Neural cell (in vitro differentiated cells): ENCODE data around the gene DLD. TPM values are rescaled to one million over a fixed set of nuclear protein-coding genes. Genes with fewer than 3 reads are reported as not detected.

Source experiments
- H2AFZ ChIP-seq: fragments of 200-600, 300-800 bp; sonication (generic), shearing (Covaris generic); 2 replicates; pipeline ENCODE4 v1.6.0; 2014; ENCODE audit warnings: low read depth, mild to moderate bottlenecking, antibody characterized with exemption, low read length, moderate library complexity
- H3F3A ChIP-seq: fragments of 200-600 bp; shearing (Covaris generic); 2 replicates; pipeline ENCODE4 v1.6.1; 2016; ENCODE audit warnings: mild to moderate bottlenecking, moderate library complexity, mixed read lengths, antibody characterized with exemption, low read length; ENCODE audit not compliant: insufficient read depth, poor library complexity, severe bottlenecking
- H3K27ac ChIP-seq: fragments of 200-600, 300-800 bp; sonication (generic), shearing (Covaris generic); 2 replicates; pipeline ENCODE4 v1.5.1; 2014; ENCODE audit warnings: mild to moderate bottlenecking, low read length, moderate library complexity
- H3K27me3 ChIP-seq: fragments of 300-800, 200-600 bp; sonication (generic), shearing (Covaris generic); 2 replicates; pipeline ENCODE4 v1.6.0; 2014; ENCODE audit warnings: mild to moderate bottlenecking, low read depth, low read length, moderate library complexity; ENCODE audit not compliant: insufficient read depth
- H3K36me3 ChIP-seq: fragments of 300-800, 200-600 bp; sonication (generic), shearing (Covaris generic); 2 replicates; pipeline ENCODE4 v1.5.1; 2014; ENCODE audit warnings: mild to moderate bottlenecking, antibody characterized with exemption, low read length, moderate library complexity; ENCODE audit not compliant: insufficient read depth
- H3K4me2 ChIP-seq: fragments of 300-800, 200-600 bp; sonication (generic), shearing (Covaris generic); 2 replicates; pipeline ENCODE4 v1.6.0; 2014; ENCODE audit warnings: mild to moderate bottlenecking, low read length
- H3K4me3 ChIP-seq: fragments of 300-800, 200-600 bp; sonication (generic), shearing (Covaris generic); 2 replicates; pipeline ENCODE4 v1.5.1; 2014; ENCODE audit warnings: mild to moderate bottlenecking, low read length, moderate library complexity
- H3K79me2 ChIP-seq: fragments of 200-600 bp; shearing (Covaris generic); replicated peaks from 2 replicates; pipeline ENCODE4 v1.6.0; 2014; ENCODE audit warnings: mild to moderate bottlenecking, low read length, moderate library complexity; ENCODE audit not compliant: insufficient read depth
- H3K9ac ChIP-seq: fragments of 300-800, 200-600 bp; sonication (generic), shearing (Covaris generic); 2 replicates; pipeline ENCODE4 v1.6.1; 2016; ENCODE audit warnings: mild to moderate bottlenecking, low read length, mixed read lengths
- H3K9me2 ChIP-seq: fragments of 200-600 bp; shearing (Covaris generic); 2 replicates; pipeline ENCODE4 v1.6.1; 2016; ENCODE audit warnings: mild to moderate bottlenecking, low read length, mixed read lengths; ENCODE audit not compliant: insufficient read depth
- H3K9me3 ChIP-seq: fragments of 200-600, 300-800 bp; sonication (generic), shearing (Covaris generic); 2 replicates; pipeline ENCODE4 v1.6.1; 2016; ENCODE audit warnings: mild to moderate bottlenecking, mixed run types, low read length, moderate library complexity, mixed read lengths
- H4K20me1 ChIP-seq: fragments of 200-600 bp; shearing (Covaris generic); 2 replicates; pipeline ENCODE4 v1.6.1; 2016; ENCODE audit warnings: mild to moderate bottlenecking, mixed run types; ENCODE audit not compliant: insufficient read depth
- CTCF ChIP-seq: fragments of 450-650 bp; IDR thresholded peaks from 2 replicates; pipeline ENCODE4 v1.5.1; 2014; ENCODE audit warnings: antibody characterized with exemption, mild to moderate bottlenecking, moderate library complexity; ENCODE audit not compliant: poor library complexity, severe bottlenecking
- EP300 ChIP-seq: fragments of 450-650 bp; conservative IDR thresholded peaks from 2 replicates; pipeline ENCODE4 v1.6.1; 2014; ENCODE audit warnings: antibody characterized with exemption, mild to moderate bottlenecking, moderate library complexity; ENCODE audit not compliant: poor library complexity, severe bottlenecking
- EZH2 ChIP-seq: fragments of 200-600, 300-800 bp; shearing (Covaris generic), sonication (generic); IDR thresholded peaks from 2 replicates; pipeline ENCODE4 v1.6.1; 2014; ENCODE audit warnings: antibody characterized with exemption, low read length, borderline replicate concordance, mild to moderate bottlenecking; ENCODE audit not compliant: insufficient read depth, poor library complexity, severe bottlenecking
- MXI1 ChIP-seq: fragments of 450-650 bp; conservative IDR thresholded peaks from 2 replicates; pipeline ENCODE4 v1.6.1; 2014; ENCODE audit warnings: antibody characterized with exemption, mild to moderate bottlenecking; ENCODE audit not compliant: poor library complexity, severe bottlenecking
- POLR2AphosphoS5 ChIP-seq: IDR thresholded peaks from 2 replicates; pipeline ENCODE4 v1.6.1; 2012
- RAD21 ChIP-seq: fragments of 450-650 bp; conservative IDR thresholded peaks from 2 replicates; pipeline ENCODE4 v1.6.1; 2014; ENCODE audit warnings: antibody characterized with exemption, mild to moderate bottlenecking, moderate library complexity
- SMC3 ChIP-seq: fragments of 450-650 bp; conservative IDR thresholded peaks from 2 replicates; pipeline ENCODE4 v1.6.1; 2014; ENCODE audit warnings: antibody characterized with exemption, mild to moderate bottlenecking, moderate library complexity; ENCODE audit not compliant: poor library complexity
- TAF1 ChIP-seq: IDR thresholded peaks from 2 replicates; pipeline ENCODE4 v1.6.1; 2012; ENCODE audit warnings: low read depth
- polyA plus RNA-seq: library from polyadenylated mRNA; depleted of rRNA; stranded (reverse); fragments of >200 nt; gene quantifications from 2 replicates; pipeline ENCODE4 v1.2.3, GENCODE V29; 2014
- TF ChIP-seq, protein P1 (sequence below): IDR thresholded peaks from 2 replicates; pipeline ENCODE4 v1.6.1; 2012; ENCODE audit warnings: borderline replicate concordance

Gene DLD
- polyA plus RNA-seq, 1 donor from 2014 or later, result 214 TPM

DNA sequence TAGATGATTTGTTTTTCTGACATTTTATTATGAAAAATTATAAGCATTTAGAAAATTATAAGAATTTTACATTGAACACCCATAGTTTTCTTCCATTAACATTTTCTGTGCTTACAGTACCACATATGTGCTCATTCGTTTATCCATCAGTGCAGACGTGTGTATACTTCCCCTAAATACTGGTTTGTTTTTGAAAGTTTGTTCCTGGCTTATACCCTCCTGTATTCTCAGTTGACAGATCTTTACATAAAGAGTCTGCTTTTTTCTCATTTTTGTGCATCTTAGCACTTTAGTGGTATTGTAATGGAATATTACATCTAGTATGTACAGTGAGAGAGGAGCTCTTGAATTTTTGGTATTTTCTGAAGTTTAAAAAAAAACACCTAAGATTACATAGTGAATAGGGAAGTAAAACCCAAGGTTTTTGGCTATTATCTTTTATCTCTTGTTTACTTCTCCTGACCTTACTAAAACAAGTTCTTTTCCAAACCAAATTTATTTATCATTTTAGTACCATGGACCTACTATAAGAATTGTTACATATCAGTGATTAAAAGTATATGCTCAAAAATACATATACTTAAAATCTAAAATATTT is 8.1 kb downstream of the DLD start:
- Histone ChIP-seq H3K9me2 (no peaks in the 10 kb centered on the region), H3K27ac (no peak overlapping the region), H3K4me3 (no peak overlapping the region), H3K9me3 (no peaks in the 10 kb centered on the region), H2AFZ (no peak overlapping the region), H3K9ac (no peak overlapping the region), H3K27me3 (no peaks in the 10 kb centered on the region), H3K4me2 (no peak overlapping the region), H3F3A (no peaks in the 10 kb centered on the region), H3K36me3 (peaks cover 4% of the 10 kb centered on the region), H4K20me1 (no peaks in the 10 kb centered on the region), H3K79me2 (peaks cover 49% of the 10 kb centered on the region)
- TF ChIP-seq RAD21, result no peak
- no peak for TF ChIP-seq MXI1
- TF ChIP-seq EP300, result no peak
- TF ChIP-seq, protein P1, sequence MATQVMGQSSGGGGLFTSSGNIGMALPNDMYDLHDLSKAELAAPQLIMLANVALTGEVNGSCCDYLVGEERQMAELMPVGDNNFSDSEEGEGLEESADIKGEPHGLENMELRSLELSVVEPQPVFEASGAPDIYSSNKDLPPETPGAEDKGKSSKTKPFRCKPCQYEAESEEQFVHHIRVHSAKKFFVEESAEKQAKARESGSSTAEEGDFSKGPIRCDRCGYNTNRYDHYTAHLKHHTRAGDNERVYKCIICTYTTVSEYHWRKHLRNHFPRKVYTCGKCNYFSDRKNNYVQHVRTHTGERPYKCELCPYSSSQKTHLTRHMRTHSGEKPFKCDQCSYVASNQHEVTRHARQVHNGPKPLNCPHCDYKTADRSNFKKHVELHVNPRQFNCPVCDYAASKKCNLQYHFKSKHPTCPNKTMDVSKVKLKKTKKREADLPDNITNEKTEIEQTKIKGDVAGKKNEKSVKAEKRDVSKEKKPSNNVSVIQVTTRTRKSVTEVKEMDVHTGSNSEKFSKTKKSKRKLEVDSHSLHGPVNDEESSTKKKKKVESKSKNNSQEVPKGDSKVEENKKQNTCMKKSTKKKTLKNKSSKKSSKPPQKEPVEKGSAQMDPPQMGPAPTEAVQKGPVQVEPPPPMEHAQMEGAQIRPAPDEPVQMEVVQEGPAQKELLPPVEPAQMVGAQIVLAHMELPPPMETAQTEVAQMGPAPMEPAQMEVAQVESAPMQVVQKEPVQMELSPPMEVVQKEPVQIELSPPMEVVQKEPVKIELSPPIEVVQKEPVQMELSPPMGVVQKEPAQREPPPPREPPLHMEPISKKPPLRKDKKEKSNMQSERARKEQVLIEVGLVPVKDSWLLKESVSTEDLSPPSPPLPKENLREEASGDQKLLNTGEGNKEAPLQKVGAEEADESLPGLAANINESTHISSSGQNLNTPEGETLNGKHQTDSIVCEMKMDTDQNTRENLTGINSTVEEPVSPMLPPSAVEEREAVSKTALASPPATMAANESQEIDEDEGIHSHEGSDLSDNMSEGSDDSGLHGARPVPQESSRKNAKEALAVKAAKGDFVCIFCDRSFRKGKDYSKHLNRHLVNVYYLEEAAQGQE, result no peak
- no peak for TF ChIP-seq POLR2AphosphoS5
- no peak for TF ChIP-seq EZH2
- TF ChIP-seq CTCF, result no peak
- no peak for TF ChIP-seq TAF1
- TF ChIP-seq SMC3, result no peak

- peaks cover 35% of the 10 kb centered on the region for H3K79me2 ChIP-seq
- H3K9ac ChIP-seq, result no peak overlapping the region
- H3K27me3 ChIP-seq, result no peaks in the 10 kb centered on the region
- no peaks in the 10 kb centered on the region for H3K9me2 ChIP-seq
- H2AFZ ChIP-seq, result no peak overlapping the region
- no peak overlapping the region for H3K4me3 ChIP-seq
- TF ChIP-seq EP300, result no peak
- no peak for TF ChIP-seq MXI1
- no peak for TF ChIP-seq CTCF
- no peak for TF ChIP-seq TAF1
- TF ChIP-seq, protein P1, result no peak
- no peak for TF ChIP-seq RAD21
- no peak for TF ChIP-seq EZH2
- TF ChIP-seq SMC3, result no peak
- no peak for TF ChIP-seq POLR2AphosphoS5
- no peak overlapping the region for H3K4me2 ChIP-seq
- no peaks in the 10 kb centered on the region for H3K36me3 ChIP-seq
- H4K20me1 ChIP-seq, result no peaks in the 10 kb centered on the region
- H3K9me3 ChIP-seq, result no peaks in the 10 kb centered on the region
- no peak overlapping the region for H3K27ac ChIP-seq
- no peaks in the 10 kb centered on the region for H3F3A ChIP-seq
Observed at GRCh38 chr7:107900496-107901015, 9.6 kb downstream of the DLD start.
